ENCODE measurements around the gene WDFY1.

DNA sequence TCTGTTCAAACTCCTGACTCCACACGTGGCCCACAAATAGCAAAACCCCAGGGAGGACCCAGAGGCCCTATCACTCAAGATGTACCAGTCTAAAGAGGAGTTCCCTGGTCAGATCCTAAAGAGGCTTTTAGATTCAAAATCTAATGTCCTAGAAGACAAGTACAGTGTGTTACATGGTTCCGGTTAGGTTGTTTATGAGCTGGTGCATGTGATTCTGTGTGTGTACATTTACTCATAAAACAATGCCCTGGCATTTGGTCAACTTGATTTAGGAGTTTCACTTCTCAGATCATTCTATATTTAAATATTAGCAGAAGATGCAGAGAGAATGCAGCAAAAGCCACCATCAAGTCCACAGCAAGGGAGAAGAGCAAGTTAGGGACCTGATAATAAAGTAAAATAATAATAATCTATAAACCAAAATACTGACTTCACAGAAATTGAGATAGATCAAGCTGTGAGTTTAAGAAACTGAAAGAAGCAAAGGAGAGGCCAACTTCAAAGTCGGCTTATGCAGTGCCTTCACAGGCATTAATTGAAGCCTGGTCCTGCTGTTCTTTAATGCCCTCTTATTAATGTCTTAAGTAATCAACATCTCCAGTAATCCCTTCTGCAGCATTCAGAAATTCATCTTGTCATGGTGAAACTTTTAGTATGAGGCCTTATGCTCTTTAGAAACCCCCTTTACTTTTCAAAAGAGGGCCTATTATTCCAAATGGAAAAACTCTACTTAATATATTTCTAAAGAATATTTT lies 103.5 kb downstream of the WDFY1 start:
- TF ChIP-seq, protein P1, sequence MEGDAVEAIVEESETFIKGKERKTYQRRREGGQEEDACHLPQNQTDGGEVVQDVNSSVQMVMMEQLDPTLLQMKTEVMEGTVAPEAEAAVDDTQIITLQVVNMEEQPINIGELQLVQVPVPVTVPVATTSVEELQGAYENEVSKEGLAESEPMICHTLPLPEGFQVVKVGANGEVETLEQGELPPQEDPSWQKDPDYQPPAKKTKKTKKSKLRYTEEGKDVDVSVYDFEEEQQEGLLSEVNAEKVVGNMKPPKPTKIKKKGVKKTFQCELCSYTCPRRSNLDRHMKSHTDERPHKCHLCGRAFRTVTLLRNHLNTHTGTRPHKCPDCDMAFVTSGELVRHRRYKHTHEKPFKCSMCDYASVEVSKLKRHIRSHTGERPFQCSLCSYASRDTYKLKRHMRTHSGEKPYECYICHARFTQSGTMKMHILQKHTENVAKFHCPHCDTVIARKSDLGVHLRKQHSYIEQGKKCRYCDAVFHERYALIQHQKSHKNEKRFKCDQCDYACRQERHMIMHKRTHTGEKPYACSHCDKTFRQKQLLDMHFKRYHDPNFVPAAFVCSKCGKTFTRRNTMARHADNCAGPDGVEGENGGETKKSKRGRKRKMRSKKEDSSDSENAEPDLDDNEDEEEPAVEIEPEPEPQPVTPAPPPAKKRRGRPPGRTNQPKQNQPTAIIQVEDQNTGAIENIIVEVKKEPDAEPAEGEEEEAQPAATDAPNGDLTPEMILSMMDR (IDR thresholded peaks at IDR 0.05; ENCODE audit: low read depth, low read length) = no peak
- TF ChIP-seq POLR2A (IDR thresholded peaks at IDR 0.05; ENCODE audit: extremely low read depth, insufficient read length) (no peak), MAX (IDR thresholded peaks at IDR 0.05; ENCODE audit: low read depth, low read length) (no peak)

All from NB4 (cell line).